ENCODE measurements around the gene RNF138. TPM values are rescaled to one million over a fixed set of nuclear protein-coding genes. Genes with fewer than 3 reads are reported as not detected.

The RNF138 gene
- total RNA-seq, 1 experiment from 2014 or later = 103 TPM

GRCh38 chr18:32067375-32068167, 24.1 kb upstream of the RNF138 start (continued):
- TF ChIP-seq, protein P1, sequence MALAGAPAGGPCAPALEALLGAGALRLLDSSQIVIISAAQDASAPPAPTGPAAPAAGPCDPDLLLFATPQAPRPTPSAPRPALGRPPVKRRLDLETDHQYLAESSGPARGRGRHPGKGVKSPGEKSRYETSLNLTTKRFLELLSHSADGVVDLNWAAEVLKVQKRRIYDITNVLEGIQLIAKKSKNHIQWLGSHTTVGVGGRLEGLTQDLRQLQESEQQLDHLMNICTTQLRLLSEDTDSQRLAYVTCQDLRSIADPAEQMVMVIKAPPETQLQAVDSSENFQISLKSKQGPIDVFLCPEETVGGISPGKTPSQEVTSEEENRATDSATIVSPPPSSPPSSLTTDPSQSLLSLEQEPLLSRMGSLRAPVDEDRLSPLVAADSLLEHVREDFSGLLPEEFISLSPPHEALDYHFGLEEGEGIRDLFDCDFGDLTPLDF (CRISPR knock-in tag; IDR thresholded peaks at IDR 0.05) = no peak
- TF ChIP-seq AR (CRISPR knock-in tag; IDR thresholded peaks at IDR 0.05) (no peak), IRF2 (CRISPR knock-in tag; IDR thresholded peaks at IDR 0.05; ENCODE audit: borderline replicate concordance, low read depth) (no peak)
- TF ChIP-seq, protein P2, sequence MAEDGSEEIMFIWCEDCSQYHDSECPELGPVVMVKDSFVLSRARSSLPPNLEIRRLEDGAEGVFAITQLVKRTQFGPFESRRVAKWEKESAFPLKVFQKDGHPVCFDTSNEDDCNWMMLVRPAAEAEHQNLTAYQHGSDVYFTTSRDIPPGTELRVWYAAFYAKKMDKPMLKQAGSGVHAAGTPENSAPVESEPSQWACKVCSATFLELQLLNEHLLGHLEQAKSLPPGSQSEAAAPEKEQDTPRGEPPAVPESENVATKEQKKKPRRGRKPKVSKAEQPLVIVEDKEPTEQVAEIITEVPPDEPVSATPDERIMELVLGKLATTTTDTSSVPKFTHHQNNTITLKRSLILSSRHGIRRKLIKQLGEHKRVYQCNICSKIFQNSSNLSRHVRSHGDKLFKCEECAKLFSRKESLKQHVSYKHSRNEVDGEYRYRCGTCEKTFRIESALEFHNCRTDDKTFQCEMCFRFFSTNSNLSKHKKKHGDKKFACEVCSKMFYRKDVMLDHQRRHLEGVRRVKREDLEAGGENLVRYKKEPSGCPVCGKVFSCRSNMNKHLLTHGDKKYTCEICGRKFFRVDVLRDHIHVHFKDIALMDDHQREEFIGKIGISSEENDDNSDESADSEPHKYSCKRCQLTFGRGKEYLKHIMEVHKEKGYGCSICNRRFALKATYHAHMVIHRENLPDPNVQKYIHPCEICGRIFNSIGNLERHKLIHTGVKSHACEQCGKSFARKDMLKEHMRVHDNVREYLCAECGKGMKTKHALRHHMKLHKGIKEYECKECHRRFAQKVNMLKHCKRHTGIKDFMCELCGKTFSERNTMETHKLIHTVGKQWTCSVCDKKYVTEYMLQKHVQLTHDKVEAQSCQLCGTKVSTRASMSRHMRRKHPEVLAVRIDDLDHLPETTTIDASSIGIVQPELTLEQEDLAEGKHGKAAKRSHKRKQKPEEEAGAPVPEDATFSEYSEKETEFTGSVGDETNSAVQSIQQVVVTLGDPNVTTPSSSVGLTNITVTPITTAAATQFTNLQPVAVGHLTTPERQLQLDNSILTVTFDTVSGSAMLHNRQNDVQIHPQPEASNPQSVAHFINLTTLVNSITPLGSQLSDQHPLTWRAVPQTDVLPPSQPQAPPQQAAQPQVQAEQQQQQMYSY (CRISPR knock-in tag; IDR thresholded peaks at IDR 0.05) = no peak

- Mint-ChIP-seq H3K9me3 (no peaks in the 10 kb centered on the region), H3K27me3 (ENCODE audit: low read depth) (no peaks in the 10 kb centered on the region), H3K27ac (no peak overlapping the region), H3K4me3 (no peak overlapping the region), H3K4me1 (no peaks in the 10 kb centered on the region), H3K36me3 (peaks cover 4% of the 10 kb centered on the region)
- POLR2A ChIA-PET = no interaction called here
- TF ChIP-seq, protein P3, sequence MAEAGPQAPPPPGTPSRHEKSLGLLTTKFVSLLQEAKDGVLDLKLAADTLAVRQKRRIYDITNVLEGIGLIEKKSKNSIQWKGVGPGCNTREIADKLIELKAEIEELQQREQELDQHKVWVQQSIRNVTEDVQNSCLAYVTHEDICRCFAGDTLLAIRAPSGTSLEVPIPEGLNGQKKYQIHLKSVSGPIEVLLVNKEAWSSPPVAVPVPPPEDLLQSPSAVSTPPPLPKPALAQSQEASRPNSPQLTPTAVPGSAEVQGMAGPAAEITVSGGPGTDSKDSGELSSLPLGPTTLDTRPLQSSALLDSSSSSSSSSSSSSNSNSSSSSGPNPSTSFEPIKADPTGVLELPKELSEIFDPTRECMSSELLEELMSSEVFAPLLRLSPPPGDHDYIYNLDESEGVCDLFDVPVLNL (CRISPR knock-in tag; IDR thresholded peaks at IDR 0.05; ENCODE audit: borderline replicate concordance, low read depth) = no peak
- DNase-seq (ENCODE audit: low spot score) (no peak), ATAC-seq (no peak)
- CTCF ChIA-PET = interaction anchor here (0.5 to 2.3 kb wide), 8 partner anchors 9 to 95 kb away, joined by 3 to 9 read pairs (median 4); partner anchors contain the start of gene RNF125
Measured at GRCh38 chr18:32072321-32072720, 19.4 kb upstream of the RNF138 start.

GRCh38 chr18:32074206-32074605, 17.5 kb upstream of the RNF138 start:
- Mint-ChIP-seq H3K36me3 (no peaks in the 10 kb centered on the region; the same call in 1 of the 2 replicates), H3K4me3 (no peak overlapping the region), H3K27me3 (ENCODE audit: low read depth) (no peaks in the 10 kb centered on the region), H3K4me1 (no peaks in the 10 kb centered on the region), H3K9me3 (no peaks in the 10 kb centered on the region), H3K27ac (no peak overlapping the region)
- ATAC-seq (no peak), DNase-seq (ENCODE audit: low spot score) (no peak)
- CTCF ChIA-PET = no interaction called here
- no peak for TF ChIP-seq ZNF263 (CRISPR knock-in tag; IDR thresholded peaks at IDR 0.05; ENCODE audit: low read depth)
- no peak for TF ChIP-seq SMAD3 (CRISPR knock-in tag; IDR thresholded peaks at IDR 0.05; ENCODE audit: borderline replicate concordance)
- no peak for TF ChIP-seq ATF1 (CRISPR knock-in tag; IDR thresholded peaks at IDR 0.05)
- TF ChIP-seq CBFB (CRISPR knock-in tag; IDR thresholded peaks at IDR 0.05; ENCODE audit: low read depth) = no peak
- no peak for TF ChIP-seq NR2C2 (CRISPR knock-in tag; IDR thresholded peaks at IDR 0.05)
- TF ChIP-seq, protein P4, sequence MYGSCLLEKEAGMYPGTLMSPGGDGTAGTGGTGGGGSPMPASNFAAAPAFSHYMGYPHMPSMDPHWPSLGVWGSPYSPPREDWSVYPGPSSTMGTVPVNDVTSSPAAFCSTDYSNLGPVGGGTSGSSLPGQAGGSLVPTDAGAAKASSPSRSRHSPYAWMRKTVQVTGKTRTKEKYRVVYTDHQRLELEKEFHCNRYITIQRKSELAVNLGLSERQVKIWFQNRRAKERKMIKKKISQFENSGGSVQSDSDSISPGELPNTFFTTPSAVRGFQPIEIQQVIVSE (CRISPR knock-in tag; IDR thresholded peaks at IDR 0.05; ENCODE audit: borderline replicate concordance) = no peak
- no peak for TF ChIP-seq ZNF232 (CRISPR knock-in tag; IDR thresholded peaks at IDR 0.05)
- TF ChIP-seq, protein P5, sequence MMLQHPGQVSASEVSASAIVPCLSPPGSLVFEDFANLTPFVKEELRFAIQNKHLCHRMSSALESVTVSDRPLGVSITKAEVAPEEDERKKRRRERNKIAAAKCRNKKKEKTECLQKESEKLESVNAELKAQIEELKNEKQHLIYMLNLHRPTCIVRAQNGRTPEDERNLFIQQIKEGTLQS (CRISPR knock-in tag; conservative IDR thresholded peaks at IDR 0.05) = no peak
- TF ChIP-seq GRHL2 (CRISPR knock-in tag; IDR thresholded peaks at IDR 0.05; ENCODE audit: insufficient replicate concordance, severe bottlenecking) = no peak
- TF ChIP-seq RELA (CRISPR knock-in tag; IDR thresholded peaks at IDR 0.05; ENCODE audit: borderline replicate concordance) = no peak
- POLR2A ChIA-PET = interaction anchor here (0.5 kb wide), 1 partner anchor 126 kb away, joined by 3 read pairs; no protein-coding TSS in a partner anchor
